Right lobe of liver (tissue), 6 donors: ENCODE results near the gene GTF2H4. TPM values are rescaled to one million over a fixed set of nuclear protein-coding genes. Genes with fewer than 3 reads are reported as not detected.
"Not testable (repeated sequence)": the region's sequence is repeated elsewhere in the genome, so short reads cannot be mapped to it uniquely, and the experiment has no call there.

ENCODE experiments used
- ATAC-seq, 4 donors: fragments of 200-7000 bp; cut with Tn5 transposase; one replicate each; pipeline ENCODE4 v1.9.1; 2020; ENCODE audit warnings: mild to moderate bottlenecking in 4 of 4, moderate library complexity in 4 of 4
- DNase-seq, 3 donors: peaks; one replicate each; pipeline ENCODE4 v3.0.0-alpha.2; 2020
- H3K27ac ChIP-seq, 3 donors: fragments of 200-600 bp; one replicate each; pipeline ENCODE4 v1.8.0; 2022
- H3K27me3 ChIP-seq, 2 donors: fragments of 200-600 bp; one replicate each; pipeline ENCODE4 v1.8.0; 2022
- H3K36me3 ChIP-seq, 4 donors: fragments of 200-600 bp; sonication (generic) in 1 of 4; one replicate each; pipeline versions ENCODE4 v1.5.1 to v1.8.0; 2017 to 2022; ENCODE audit warnings: control low read depth in 1 of 4
- H3K4me1 ChIP-seq, 4 donors: fragments of 200-600 bp; sonication (generic) in 1 of 4; one replicate each; pipeline versions ENCODE4 v1.5.1 to v1.8.0; 2017 to 2022; ENCODE audit warnings: control low read depth in 1 of 4
- H3K4me3 ChIP-seq, 3 donors: fragments of 200-600 bp; one replicate each; pipeline ENCODE4 v1.8.0; 2022
- H3K9me3 ChIP-seq, 4 donors: fragments of 200-600 bp; sonication (generic) in 1 of 4; one replicate each; pipeline versions ENCODE4 v1.5.1 to v1.8.0; 2017 to 2022; ENCODE audit warnings: control low read depth in 1 of 4
- CTCF ChIP-seq, 4 donors: fragments of 200-600 bp in 3 of 4; fragments of 450-650 bp in 1 of 4; IDR thresholded peaks; one replicate each; pipeline versions ENCODE4 v1.5.1 to v1.8.0; 2016 to 2022; ENCODE audit warnings: antibody characterized with exemption in 4 of 4, mild to moderate bottlenecking in 2 of 4
- POLR2A ChIP-seq: fragments of 450-650 bp; IDR thresholded peaks from one replicate; pipeline ENCODE4 v1.6.1; 2017; ENCODE audit warnings: antibody characterized with exemption, mild to moderate bottlenecking
- WGBS: methylation state at CpG from one replicate; pipeline ENCODE4 v1.1.6; 2018; ENCODE audit warnings: low coverage, low lambda C conversion rate; ENCODE audit not compliant: insufficient coverage; ENCODE audit errors: missing lambda C conversion rate; 5-methylcytosine and 5-hydroxymethylcytosine counted together
- intact Hi-C, 2 donors: fragments of 100-400 bp; cut with DNase I; formaldehyde crosslinking; loops; one replicate each; pipeline versions ENCODE4 v1.11.2 to v1.14.1; 2022
- long read RNA-seq: library from polyadenylated mRNA; unstranded; transcript quantifications from one replicate; pipeline ENCODE4 v2.0.0, GENCODE V29; 2019
- total RNA-seq, 6 experiments: library from RNA; depleted of rRNA in 2 of 6; stranded (reverse); fragments of >200 nt in 2 of 6; fragmentation: NEBNext Ultra II Directional in 3 of 6; extraction: Animal tissue kit (Norgen Biotek cat#: 25700) in 3 of 6; gene quantifications; one replicate each; pipeline versions ENCODE4 v1.1.0 to v1.2.4, GENCODE V29; 2016 to 2023
- donor health status: DM: no; HTN: yes; CAD: no.
- donor health status: DM: no; HTN: no; CAD: no.
- donor health status: DM: no; HTN: no; CAD: no.
- donor health status: DM: no; HTN: yes; CAD: no.
- donor health status: DM: no; HTN: yes; CAD: no.

GTF2H4 gene
- total RNA-seq, result 10 to 100 TPM in 4 of 6 experiments, 1 to 10 TPM in 2; 3.6 to 21.1 (median 17.3) TPM
- long read RNA-seq, partial matches to known transcripts, result 0 of 1 reads
- long read RNA-seq, other reads (novel, unspliced or antisense), result 0 of 1 reads

- Histone ChIP-seq H3K4me3 (peak within 1 kb of the TSS; percentile 76 to 94 (median 80)), H3K4me1 (peaks cover 0 to 14% (median 5%) of the 10 kb centered on the region in 4 donors), H3K27me3 (no peaks in the 10 kb centered on the region), H3K36me3 (peaks cover 0 to 21% (median 7%) of the 10 kb centered on the region in 4 donors), H3K9me3 (no peaks in the 10 kb centered on the region), H3K27ac (peak within 1 kb of the TSS; percentile 25 to 87 (median 73))
- intact Hi-C loops, result no loop called here
- WGBS, result 0% methylated on average over 21 of the region's 49 CpGs
- ATAC-seq (peak; percentile 97 to 99 (median 98)), DNase-seq (peak; percentile 94 to 97 (median 97))
- TF ChIP-seq CTCF (IDR thresholded peaks at IDR 0.05) (no peak), POLR2A (peak; percentile 46)
These were observed at the start of gene GTF2H4 for GRCh38 chr6:30907758-30908591. GTF2H4 (plus strand) TSS chr6:30908207.

GRCh38 chr6:30859726-30860125 lies 48.3 kb upstream of the GTF2H4 start:
- H3K27me3 ChIP-seq, DNase-seq, intact Hi-C loops, H3K4me3 ChIP-seq, H3K27ac ChIP-seq, H3K9me3 ChIP-seq, H3K4me1 ChIP-seq, H3K36me3 ChIP-seq, ATAC-seq: not testable (repeated sequence)
- no CpG with 5 or more reads among the region's 4 CpGs for WGBS

- no peak overlapping the region for H3K27ac ChIP-seq
- H3K27me3 ChIP-seq, result no peaks in the 10 kb centered on the region
- ATAC-seq (no peak), DNase-seq (no peak)
- TF ChIP-seq POLR2A, result no peak
- no peak for TF ChIP-seq CTCF (IDR thresholded peaks at IDR 0.05)
- intact Hi-C loops, result no loop called here
- H3K36me3 ChIP-seq, result no peaks in the 10 kb centered on the region
- WGBS, result 81% methylated on average over 3 of the region's 3 CpGs
- H3K4me1 ChIP-seq, result no peaks in the 10 kb centered on the region
- H3K9me3 ChIP-seq, result no peaks in the 10 kb centered on the region
- H3K4me3 ChIP-seq, result no peak overlapping the region
These were observed 46.6 kb upstream of the GTF2H4 start for GRCh38 chr6:30861257-30862048.

- DNase-seq (no peak), ATAC-seq (no peak)
- Histone ChIP-seq H3K27me3 (no peaks in the 10 kb centered on the region), H3K36me3 (no peaks in the 10 kb centered on the region), H3K4me1 (no peaks in the 10 kb centered on the region), H3K4me3 (no peak overlapping the region), H3K27ac (no peak overlapping the region), H3K9me3 (no peaks in the 10 kb centered on the region)
- 73% methylated on average over 7 of the region's 10 CpGs for WGBS
- intact Hi-C loops, result no loop called here
- TF ChIP-seq CTCF (IDR thresholded peaks at IDR 0.05) (no peak), POLR2A (no peak)
These were observed 45.7 kb upstream of the GTF2H4 start for GRCh38 chr6:30862156-30862875.
